ENCODE data around the gene KCNH6. TPM values are rescaled to one million over a fixed set of nuclear protein-coding genes. Genes with fewer than 3 reads are reported as not detected.
A peak's percentile ranks its signal among the peaks of the same experiment; 100 is the strongest.

Gene KCNH6
- total RNA-seq, 6 donors from 2014 or later: 0.22 to 4.2 (median 0.31) TPM; not detected in 2

DNA sequence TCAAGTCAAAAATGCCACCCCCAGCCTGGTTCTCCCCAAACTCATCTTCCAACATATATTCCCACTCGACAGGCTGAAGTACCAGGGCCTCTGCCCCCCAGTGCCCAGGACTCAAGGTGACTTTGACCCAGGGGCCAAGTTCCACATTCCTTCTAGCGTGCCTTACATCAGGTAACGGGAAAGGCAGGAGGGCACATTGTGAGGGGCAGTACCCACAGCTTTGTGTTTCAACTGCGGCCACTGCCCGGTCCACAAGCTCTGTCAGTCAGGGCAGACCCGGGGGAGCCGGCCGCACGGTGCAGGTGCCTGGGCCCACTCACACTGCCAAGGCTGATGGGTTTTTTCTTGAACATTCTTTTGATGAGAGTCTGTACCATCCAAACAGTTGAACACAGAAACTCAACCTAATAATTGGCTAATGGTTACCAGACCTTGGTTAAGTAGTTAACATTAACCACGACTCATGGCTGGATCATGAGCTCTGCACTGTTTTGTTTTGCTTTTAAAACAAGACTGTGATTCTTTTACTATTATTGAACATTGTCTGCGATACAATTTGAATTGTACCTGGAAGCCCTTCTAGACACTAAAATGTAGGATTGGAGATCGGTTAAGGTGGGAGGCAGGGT, 28.7 kb upstream of the KCNH6 start:
- peaks cover 22 to 28% (median 23%) of the 10 kb centered on the region in 4 donors for H3K4me1 ChIP-seq
- DNase-seq (peak in 1 of 2 donors; percentile 77), ATAC-seq (ENCODE audit: low FRiP score in 2 of 2) (no peak)
- WGBS, 2 donors: 93% methylated on average over 11 to 12 of the region's 12 CpGs
- no peak for TF ChIP-seq POLR2AphosphoS5 (IDR thresholded peaks at IDR 0.05)
- TF ChIP-seq EP300 (IDR thresholded peaks at IDR 0.05): no peak
- TF ChIP-seq POLR2A (IDR thresholded peaks at IDR 0.05): no peak
- TF ChIP-seq, protein P1, sequence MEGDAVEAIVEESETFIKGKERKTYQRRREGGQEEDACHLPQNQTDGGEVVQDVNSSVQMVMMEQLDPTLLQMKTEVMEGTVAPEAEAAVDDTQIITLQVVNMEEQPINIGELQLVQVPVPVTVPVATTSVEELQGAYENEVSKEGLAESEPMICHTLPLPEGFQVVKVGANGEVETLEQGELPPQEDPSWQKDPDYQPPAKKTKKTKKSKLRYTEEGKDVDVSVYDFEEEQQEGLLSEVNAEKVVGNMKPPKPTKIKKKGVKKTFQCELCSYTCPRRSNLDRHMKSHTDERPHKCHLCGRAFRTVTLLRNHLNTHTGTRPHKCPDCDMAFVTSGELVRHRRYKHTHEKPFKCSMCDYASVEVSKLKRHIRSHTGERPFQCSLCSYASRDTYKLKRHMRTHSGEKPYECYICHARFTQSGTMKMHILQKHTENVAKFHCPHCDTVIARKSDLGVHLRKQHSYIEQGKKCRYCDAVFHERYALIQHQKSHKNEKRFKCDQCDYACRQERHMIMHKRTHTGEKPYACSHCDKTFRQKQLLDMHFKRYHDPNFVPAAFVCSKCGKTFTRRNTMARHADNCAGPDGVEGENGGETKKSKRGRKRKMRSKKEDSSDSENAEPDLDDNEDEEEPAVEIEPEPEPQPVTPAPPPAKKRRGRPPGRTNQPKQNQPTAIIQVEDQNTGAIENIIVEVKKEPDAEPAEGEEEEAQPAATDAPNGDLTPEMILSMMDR (IDR thresholded peaks at IDR 0.05): no peak
- H3K9me3 ChIP-seq: no peaks in the 10 kb centered on the region
- no peak overlapping the region for H3K27ac ChIP-seq
- H3K4me3 ChIP-seq: no peak overlapping the region
- H3K36me3 ChIP-seq: no peaks in the 10 kb centered on the region
- H3K27me3 ChIP-seq: no peaks in the 10 kb centered on the region

DNA sequence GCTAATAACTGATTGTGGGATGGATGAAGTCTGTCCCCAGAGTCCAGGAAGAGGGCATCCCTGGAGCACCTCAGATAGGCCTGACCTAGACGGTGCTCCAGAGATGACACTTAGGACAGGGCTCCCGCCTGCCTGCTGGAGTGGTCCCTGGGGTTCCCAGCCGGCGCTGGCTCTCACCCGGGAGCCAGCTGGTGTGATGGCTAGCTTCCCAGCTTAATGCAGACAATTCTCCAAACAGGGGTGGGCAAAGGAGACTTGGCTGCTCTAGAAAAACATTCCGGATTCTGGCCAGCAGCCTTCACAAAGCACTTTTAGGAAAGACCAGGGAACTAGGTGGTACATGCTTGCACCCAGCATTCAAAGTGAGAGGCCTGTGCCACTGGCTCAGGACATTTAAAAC, 27.7 kb upstream of the KCNH6 start:
- 40 to 51% methylated on average over 1 to 6 of the region's 6 CpGs for WGBS, 2 donors
- H3K4me3 ChIP-seq: no peak overlapping the region
- H3K27me3 ChIP-seq: no peaks in the 10 kb centered on the region
- no peaks in the 10 kb centered on the region for H3K36me3 ChIP-seq
- no peak for ATAC-seq (ENCODE audit: low FRiP score in 2 of 2)
- DNase-seq: no peak
- no peaks in the 10 kb centered on the region for H3K9me3 ChIP-seq
- H3K4me1 ChIP-seq: peaks cover 23 to 33% (median 29%) of the 10 kb centered on the region in 4 donors
- peak overlapping the region in 2 of 4 donors; percentile 68 to 79 for H3K27ac ChIP-seq
- no peak for TF ChIP-seq POLR2A (IDR thresholded peaks at IDR 0.05)
- no peak for TF ChIP-seq POLR2AphosphoS5 (IDR thresholded peaks at IDR 0.05)
- TF ChIP-seq, protein P1 (IDR thresholded peaks at IDR 0.05): no peak

DNA sequence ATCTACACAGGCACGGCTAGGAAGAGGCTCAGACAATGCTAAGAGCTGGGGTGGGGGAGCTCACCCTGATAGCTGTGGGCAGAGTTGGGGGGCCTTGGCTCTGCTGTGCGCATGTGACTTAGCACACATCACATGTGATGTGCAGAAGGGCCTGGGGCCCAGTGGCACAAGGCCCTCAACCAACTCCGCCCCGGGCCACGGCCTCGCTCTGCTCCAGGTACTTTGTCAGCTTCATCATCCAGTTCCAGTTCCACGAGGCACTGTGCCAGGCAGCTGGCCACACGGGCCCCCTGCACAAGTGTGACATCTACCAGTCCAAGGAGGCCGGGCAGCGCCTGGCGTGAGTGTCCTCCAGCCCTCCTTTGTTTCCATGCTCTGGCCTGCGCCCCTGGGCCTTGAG, 27.0 kb upstream of the KCNH6 start:
- no peak overlapping the region for H3K4me3 ChIP-seq
- no peaks in the 10 kb centered on the region for H3K9me3 ChIP-seq
- ATAC-seq (ENCODE audit: low FRiP score in 2 of 2): no peak
- H3K27me3 ChIP-seq: no peaks in the 10 kb centered on the region
- peak in 1 of 2 donors; percentile 83 for DNase-seq
- peaks cover 23 to 33% (median 30%) of the 10 kb centered on the region in 4 donors for H3K4me1 ChIP-seq
- no peaks in the 10 kb centered on the region for H3K36me3 ChIP-seq
- 84 to 100% methylated on average over 5 to 12 of the region's 12 CpGs for WGBS, 2 donors
- H3K27ac ChIP-seq: peak overlapping the region; percentile 68 to 79 (median 75)
- TF ChIP-seq, protein P1 (IDR thresholded peaks at IDR 0.05): no peak
- no peak for TF ChIP-seq EP300 (IDR thresholded peaks at IDR 0.05)

DNA sequence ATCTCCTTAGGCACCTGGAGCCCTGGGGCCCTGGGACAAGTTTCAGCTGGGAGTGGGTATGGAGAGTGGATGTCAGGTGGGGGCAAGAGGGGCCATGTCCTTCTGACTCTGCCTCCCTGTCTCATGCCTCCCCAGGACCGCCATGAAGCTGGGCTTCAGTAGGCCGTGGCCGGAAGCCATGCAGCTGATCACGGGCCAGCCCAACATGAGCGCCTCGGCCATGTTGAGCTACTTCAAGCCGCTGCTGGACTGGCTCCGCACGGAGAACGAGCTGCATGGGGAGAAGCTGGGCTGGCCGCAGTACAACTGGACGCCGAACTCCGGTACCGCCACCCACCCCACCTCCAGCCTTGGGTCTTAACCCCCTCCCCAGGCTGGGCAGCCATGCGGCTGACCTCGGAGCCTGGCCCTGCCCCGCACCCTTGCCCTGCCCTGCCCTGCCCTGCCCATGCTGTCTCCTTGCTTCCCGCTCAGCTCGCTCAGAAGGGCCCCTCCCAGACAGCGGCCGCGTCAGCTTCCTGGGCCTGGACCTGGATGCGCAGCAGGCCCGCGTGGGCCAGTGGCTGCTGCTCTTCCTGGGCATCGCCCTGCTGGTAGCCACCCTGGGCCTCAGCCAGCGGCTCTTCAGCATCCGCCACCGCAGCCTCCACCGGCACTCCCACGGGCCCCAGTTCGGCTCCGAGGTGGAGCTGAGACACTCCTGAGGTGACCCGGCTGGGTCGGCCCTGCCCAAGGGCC, 26.3 kb upstream of the KCNH6 start:
- DNase-seq: peak in 1 of 2 donors; percentile 79
- no peak for ATAC-seq (ENCODE audit: low FRiP score in 2 of 2)
- no peaks in the 10 kb centered on the region for H3K9me3 ChIP-seq
- no peaks in the 10 kb centered on the region for H3K36me3 ChIP-seq
- TF ChIP-seq, protein P1 (IDR thresholded peaks at IDR 0.05): no peak
- peak in 1 of 2 donors; percentile 12 for TF ChIP-seq POLR2AphosphoS5 (IDR thresholded peaks at IDR 0.05)
- no peak overlapping the region for H3K4me3 ChIP-seq
- H3K27ac ChIP-seq: peak overlapping the region; percentile 68 to 79 (median 75)
- 78% methylated on average over 34 of the region's 36 CpGs; no CpG with 5 or more reads in 1 of the 2 donors for WGBS, 2 donors
- peaks cover 23 to 33% (median 30%) of the 10 kb centered on the region in 4 donors for H3K4me1 ChIP-seq
- no peaks in the 10 kb centered on the region for H3K27me3 ChIP-seq
